ENCODE data around the gene CCDC167. TPM values are rescaled to one million over a fixed set of nuclear protein-coding genes. Genes with fewer than 3 reads are reported as not detected.
A peak's percentile ranks its signal among the peaks of the same experiment; 100 is the strongest.

Gene CCDC167
- total RNA-seq, 4 donors from 2014 or later: 24.7 to 40.3 (median 26.6) TPM; not detected in 1

GRCh38 chr6:37519461-37519860 is 19.8 kb upstream of the CCDC167 start:
- DNase-seq: no peak
- TF ChIP-seq POLR2A (IDR thresholded peaks at IDR 0.05) (no peak), CTCF (IDR thresholded peaks at IDR 0.05) (no peak)
- intact Hi-C loops (cut with DNase I): no loop called here
- 90 to 98% methylated on average over 5 of the region's 5 CpGs for WGBS, 2 donors
- Histone ChIP-seq H3K9me3 (no peaks in the 10 kb centered on the region), H3K36me3 (no peaks in the 10 kb centered on the region), H3K27ac (no peak overlapping the region), H3K4me1 (peaks cover 9 to 11% of the 10 kb centered on the region in 2 donors), H3K4me3 (replicated peaks in 1 of 3) (no peak overlapping the region), H3K27me3 (no peaks in the 10 kb centered on the region)

- 80 to 81% methylated on average over 3 to 6 of the region's 6 CpGs for WGBS, 2 donors
- H3K4me1 ChIP-seq: peaks cover 9 to 11% of the 10 kb centered on the region in 2 donors
- no peak for DNase-seq
- no peaks in the 10 kb centered on the region for H3K36me3 ChIP-seq
- intact Hi-C loops (cut with DNase I): no loop called here
- no peak for TF ChIP-seq CTCF (IDR thresholded peaks at IDR 0.05)
- TF ChIP-seq POLR2A (IDR thresholded peaks at IDR 0.05): no peak
- no peak overlapping the region for H3K27ac ChIP-seq
- H3K4me3 ChIP-seq (replicated peaks in 1 of 3): no peak overlapping the region
- H3K9me3 ChIP-seq: no peaks in the 10 kb centered on the region
- H3K27me3 ChIP-seq: no peaks in the 10 kb centered on the region
Observed at GRCh38 chr6:37518116-37518515, 18.4 kb upstream of the CCDC167 start.

- H3K27ac ChIP-seq: no peak overlapping the region
- intact Hi-C loops (cut with DNase I): no loop called here
Observed at GRCh38 chr6:37517411-37517812, 17.7 kb upstream of the CCDC167 start.

GRCh38 chr6:37516920-37517405 is 17.3 kb upstream of the CCDC167 start:
- Histone ChIP-seq H3K4me1 (peaks cover 9 to 11% of the 10 kb centered on the region in 2 donors), H3K27me3 (no peaks in the 10 kb centered on the region), H3K9me3 (no peaks in the 10 kb centered on the region), H3K36me3 (no peaks in the 10 kb centered on the region), H3K27ac (no peak overlapping the region), H3K4me3 (replicated peaks in 1 of 3) (no peak overlapping the region)
- intact Hi-C loops (cut with DNase I): no loop called here
- 82 to 84% methylated on average over 13 to 16 of the region's 16 CpGs for WGBS, 2 donors
- DNase-seq: no peak
- TF ChIP-seq POLR2A (IDR thresholded peaks at IDR 0.05): no peak
- no peak for TF ChIP-seq CTCF (IDR thresholded peaks at IDR 0.05)

More at GRCh38 chr6:37517411-37517812, 17.7 kb upstream of the CCDC167 start:
- Histone ChIP-seq H3K4me3 (replicated peaks in 1 of 3) (no peak overlapping the region), H3K4me1 (peaks cover 9 to 11% of the 10 kb centered on the region in 2 donors), H3K36me3 (no peaks in the 10 kb centered on the region), H3K27me3 (no peaks in the 10 kb centered on the region), H3K9me3 (no peaks in the 10 kb centered on the region)
- TF ChIP-seq POLR2A (IDR thresholded peaks at IDR 0.05) (no peak), CTCF (IDR thresholded peaks at IDR 0.05) (no peak)
- WGBS, 2 donors: 85 to 87% methylated on average over 11 of the region's 11 CpGs
- DNase-seq: peak in 1 of 2 donors; percentile 4

- Histone ChIP-seq H3K36me3 (no peaks in the 10 kb centered on the region), H3K27me3 (no peaks in the 10 kb centered on the region), H3K27ac (peak overlapping the region in 2 of 3 donors; percentile 65), H3K4me3 (replicated peaks in 1 of 3) (no peak overlapping the region), H3K9me3 (no peaks in the 10 kb centered on the region), H3K4me1 (peaks cover 9 to 11% of the 10 kb centered on the region in 2 donors)
- 23 to 28% methylated on average over 15 to 17 of the region's 18 CpGs for WGBS, 2 donors
- DNase-seq: peak; percentile 90 to 91
- intact Hi-C loops (cut with DNase I): no loop called here
- TF ChIP-seq POLR2A (IDR thresholded peaks at IDR 0.05): no peak
Observed at GRCh38 chr6:37516076-37516919, 16.6 kb upstream of the CCDC167 start.
